Vagina (tissue), 2 donors: Measurements from ENCODE around the gene EXO1.

Source experiments
- CTCF ChIP-seq, 3 experiments: fragments of 450-650 bp in 2 of 3; fragments of 200-600 bp in 1 of 3; sonication (generic) in 1 of 3; IDR thresholded peaks; one replicate each; pipeline ENCODE4 v1.5.1; 2017 to 2019; ENCODE audit warnings: antibody characterized with exemption in 3 of 3, mild to moderate bottlenecking in 2 of 3, moderate library complexity in 2 of 3
- POLR2AphosphoS5 ChIP-seq, 2 donors: sonication (generic); formaldehyde crosslinking; IDR thresholded peaks; one replicate each; pipeline ENCODE4 v1.9.0; 2017; ENCODE audit warnings: antibody characterized with exemption in 2 of 2, mild to moderate bottlenecking in 2 of 2, low read depth in 1 of 2; ENCODE audit not compliant: insufficient read depth in 1 of 2

- no peak for TF ChIP-seq CTCF (IDR thresholded peaks at IDR 0.05)
- TF ChIP-seq POLR2AphosphoS5 (IDR thresholded peaks at IDR 0.05; ENCODE audit: insufficient read depth in 1 of 2, low read depth in 1 of 2) = no peak
These were observed 26.6 kb upstream of the EXO1 start for GRCh38 chr1:241821363-241821762.
